ENCODE data around the gene TMEM87A. TPM values are rescaled to one million over a fixed set of nuclear protein-coding genes. Genes with fewer than 3 reads are reported as not detected.

The TMEM87A gene
- total and polyA plus RNA-seq, 2 donors (not counting 1 experiment from before 2014, with no cell fraction given), result 44.8 to 61.8 TPM

DNA sequence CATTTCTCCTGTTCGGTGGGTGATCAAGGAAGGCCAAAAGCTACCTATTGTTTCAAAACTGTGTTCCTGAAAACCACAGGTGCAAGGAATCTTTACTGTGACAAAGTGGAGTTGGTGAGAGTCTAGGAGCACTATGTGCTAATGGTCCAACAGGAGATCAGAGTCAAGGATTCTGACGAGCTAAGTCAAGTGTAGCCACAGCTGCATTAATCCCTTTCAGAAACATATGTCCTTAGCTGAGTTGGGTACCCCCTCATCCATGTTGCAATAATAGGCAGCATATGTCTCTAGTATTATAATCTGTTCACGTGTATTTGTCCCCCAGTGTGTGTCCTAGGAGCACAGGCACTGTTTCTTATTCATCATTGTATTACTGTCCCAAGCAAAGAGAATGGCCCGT, 66.8 kb downstream of the TMEM87A start:
- Histone ChIP-seq H3K9ac (ENCODE audit: insufficient read depth, low read length) (no peak overlapping the region), H3K4me1 (ENCODE audit: control insufficient read depth, extremely low read depth, insufficient read depth, low read length) (peaks cover 2% of the 10 kb centered on the region), H4K20me1 (ENCODE audit: control insufficient read depth, extremely low read depth, insufficient read depth, low read length) (no peaks in the 10 kb centered on the region), H3K79me2 (ENCODE audit: control insufficient read depth, insufficient read depth, low read length) (peaks cover 30% of the 10 kb centered on the region), H3K27ac (ENCODE audit: insufficient read depth, low read length) (no peak overlapping the region), H3K9me3 (ENCODE audit: control insufficient read depth, insufficient read depth, low read depth, low read length) (no peaks in the 10 kb centered on the region), H3K4me2 (ENCODE audit: extremely low read depth, insufficient read depth, low read length) (no peak overlapping the region), H3K36me3 (ENCODE audit: control insufficient read depth, insufficient read depth, low read length) (no peaks in the 10 kb centered on the region), H3K4me3 (replicated peaks in 1 of 4; ENCODE audit: control extremely low read depth in 1 of 4, insufficient read depth in 1 of 4, low read depth in 3 of 4, low read length in 4 of 4) (peak overlapping the region in 2 of 4 experiments; percentile 91), H2AFZ (ENCODE audit: low read length) (no peak overlapping the region), H3K27me3 (ENCODE audit: control insufficient read depth, insufficient read depth, low read length) (no peaks in the 10 kb centered on the region)
- no peak for DNase-seq (ENCODE audit: low read depth in 2 of 2)
- no peak for TF ChIP-seq EZH2 (IDR thresholded peaks at IDR 0.05; ENCODE audit: low read length, missing control alignments)
- TF ChIP-seq, protein P1, sequence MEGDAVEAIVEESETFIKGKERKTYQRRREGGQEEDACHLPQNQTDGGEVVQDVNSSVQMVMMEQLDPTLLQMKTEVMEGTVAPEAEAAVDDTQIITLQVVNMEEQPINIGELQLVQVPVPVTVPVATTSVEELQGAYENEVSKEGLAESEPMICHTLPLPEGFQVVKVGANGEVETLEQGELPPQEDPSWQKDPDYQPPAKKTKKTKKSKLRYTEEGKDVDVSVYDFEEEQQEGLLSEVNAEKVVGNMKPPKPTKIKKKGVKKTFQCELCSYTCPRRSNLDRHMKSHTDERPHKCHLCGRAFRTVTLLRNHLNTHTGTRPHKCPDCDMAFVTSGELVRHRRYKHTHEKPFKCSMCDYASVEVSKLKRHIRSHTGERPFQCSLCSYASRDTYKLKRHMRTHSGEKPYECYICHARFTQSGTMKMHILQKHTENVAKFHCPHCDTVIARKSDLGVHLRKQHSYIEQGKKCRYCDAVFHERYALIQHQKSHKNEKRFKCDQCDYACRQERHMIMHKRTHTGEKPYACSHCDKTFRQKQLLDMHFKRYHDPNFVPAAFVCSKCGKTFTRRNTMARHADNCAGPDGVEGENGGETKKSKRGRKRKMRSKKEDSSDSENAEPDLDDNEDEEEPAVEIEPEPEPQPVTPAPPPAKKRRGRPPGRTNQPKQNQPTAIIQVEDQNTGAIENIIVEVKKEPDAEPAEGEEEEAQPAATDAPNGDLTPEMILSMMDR (conservative IDR thresholded peaks at IDR 0.05 in 1 of 2, IDR thresholded peaks at IDR 0.05 in 1 of 2; ENCODE audit: low read depth in 1 of 2, low read length in 2 of 2), result no peak

DNA sequence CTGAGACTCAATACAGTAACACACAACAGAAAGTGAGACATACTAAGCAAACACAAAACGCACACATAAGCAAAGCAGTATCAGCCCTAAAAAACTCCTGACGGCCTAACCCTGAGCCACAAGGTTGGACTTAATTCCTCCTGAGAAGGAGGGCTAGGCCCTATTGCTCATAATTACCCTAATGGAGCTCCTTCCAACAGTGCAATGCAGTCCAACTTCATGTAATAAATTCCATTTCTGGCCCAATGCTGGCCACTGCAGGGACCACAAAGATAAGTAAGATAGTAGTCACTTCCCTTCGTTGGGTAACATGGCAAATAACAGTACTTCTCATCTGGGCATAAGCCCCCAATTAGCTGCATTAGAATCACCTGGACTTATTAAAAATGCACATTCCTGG, 69.3 kb downstream of the TMEM87A start:
- no peaks in the 10 kb centered on the region for H3K27me3 ChIP-seq (ENCODE audit: control insufficient read depth, insufficient read depth, low read length)
- H3K27ac ChIP-seq (ENCODE audit: insufficient read depth, low read length), result no peak overlapping the region
- no peaks in the 10 kb centered on the region for H3K9me3 ChIP-seq (ENCODE audit: control insufficient read depth, insufficient read depth, low read depth, low read length)
- TF ChIP-seq, protein P1 (conservative IDR thresholded peaks at IDR 0.05 in 1 of 2, IDR thresholded peaks at IDR 0.05 in 1 of 2; ENCODE audit: low read depth in 1 of 2, low read length in 2 of 2), result no peak
- no peak for TF ChIP-seq EZH2 (IDR thresholded peaks at IDR 0.05; ENCODE audit: low read length, missing control alignments)
- H3K4me1 ChIP-seq (ENCODE audit: control insufficient read depth, extremely low read depth, insufficient read depth, low read length), result peaks cover 2% of the 10 kb centered on the region
- H3K4me2 ChIP-seq (ENCODE audit: extremely low read depth, insufficient read depth, low read length), result no peak overlapping the region
- H3K9ac ChIP-seq (ENCODE audit: insufficient read depth, low read length), result no peak overlapping the region
- no peak overlapping the region for H2AFZ ChIP-seq (ENCODE audit: low read length)
- H3K36me3 ChIP-seq (ENCODE audit: control insufficient read depth, insufficient read depth, low read length), result no peaks in the 10 kb centered on the region
- no peak overlapping the region for H3K4me3 ChIP-seq (replicated peaks in 1 of 4; ENCODE audit: control extremely low read depth in 1 of 4, insufficient read depth in 1 of 4, low read depth in 3 of 4, low read length in 4 of 4)
- peaks cover 31% of the 10 kb centered on the region for H3K79me2 ChIP-seq (ENCODE audit: control insufficient read depth, insufficient read depth, low read length)
- no peaks in the 10 kb centered on the region for H4K20me1 ChIP-seq (ENCODE audit: control insufficient read depth, extremely low read depth, insufficient read depth, low read length)
- DNase-seq (ENCODE audit: low read depth in 2 of 2), result peak in 1 of 2 donors; percentile 37

DNA sequence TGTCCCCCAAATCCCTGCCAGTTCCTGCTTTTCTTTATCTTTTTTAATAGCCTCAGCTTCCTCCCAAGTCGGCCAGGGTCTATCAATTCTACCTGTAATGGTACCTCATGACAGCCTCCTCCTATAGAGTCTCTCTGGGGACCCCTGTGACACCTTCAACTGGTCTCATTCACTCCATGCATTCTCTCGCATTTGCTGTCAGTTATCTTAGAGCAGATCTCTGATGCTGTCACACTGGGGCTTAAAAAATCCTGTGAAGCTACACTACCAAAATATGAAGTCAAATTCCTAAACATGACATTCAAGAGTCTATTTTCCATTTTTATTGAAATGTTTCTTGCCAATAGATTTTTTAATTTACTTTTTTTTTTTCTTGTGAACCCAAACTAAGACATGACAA, 70.6 kb downstream of the TMEM87A start:
- Histone ChIP-seq H3K79me2 (ENCODE audit: control insufficient read depth, insufficient read depth, low read length) (peaks cover 27% of the 10 kb centered on the region), H3K9ac (ENCODE audit: insufficient read depth, low read length) (no peak overlapping the region), H2AFZ (ENCODE audit: low read length) (no peak overlapping the region), H3K4me1 (ENCODE audit: control insufficient read depth, extremely low read depth, insufficient read depth, low read length) (no peaks in the 10 kb centered on the region), H3K27me3 (ENCODE audit: control insufficient read depth, insufficient read depth, low read length) (no peaks in the 10 kb centered on the region), H3K27ac (ENCODE audit: insufficient read depth, low read length) (no peak overlapping the region), H3K4me3 (replicated peaks in 1 of 4; ENCODE audit: control extremely low read depth in 1 of 4, insufficient read depth in 1 of 4, low read depth in 3 of 4, low read length in 4 of 4) (no peak overlapping the region), H3K9me3 (ENCODE audit: control insufficient read depth, insufficient read depth, low read depth, low read length) (no peaks in the 10 kb centered on the region), H3K36me3 (ENCODE audit: control insufficient read depth, insufficient read depth, low read length) (no peaks in the 10 kb centered on the region), H3K4me2 (ENCODE audit: extremely low read depth, insufficient read depth, low read length) (no peak overlapping the region), H4K20me1 (ENCODE audit: control insufficient read depth, extremely low read depth, insufficient read depth, low read length) (no peaks in the 10 kb centered on the region)
- DNase-seq (ENCODE audit: low read depth in 2 of 2), result no peak
- TF ChIP-seq, protein P1 (conservative IDR thresholded peaks at IDR 0.05 in 1 of 2, IDR thresholded peaks at IDR 0.05 in 1 of 2; ENCODE audit: low read depth in 1 of 2, low read length in 2 of 2), result no peak
- TF ChIP-seq EZH2 (IDR thresholded peaks at IDR 0.05; ENCODE audit: low read length, missing control alignments), result no peak
